ENCODE results near the gene MEIS2. TPM values are rescaled to one million over a fixed set of nuclear protein-coding genes. Genes with fewer than 3 reads are reported as not detected.
A peak's percentile ranks its signal among the peaks of the same experiment; 100 is the strongest.
"Not testable (repeated sequence)": the region's sequence is repeated elsewhere in the genome, so short reads cannot be mapped to it uniquely, and the experiment has no call there.

MEIS2 gene
- total and polyA plus RNA-seq, 2 donors (not counting 3 experiments of a cell fraction or from before 2014, with no cell fraction given), result 22.5 to 26.2 TPM

- CTCF ChIA-PET, result no interaction called here
- Histone ChIP-seq H3K79me2 (ENCODE audit: control insufficient read depth, insufficient read depth, low read length) (no peaks in the 10 kb centered on the region), H3K27me3 (ENCODE audit: control insufficient read depth in 2 of 2, insufficient read depth in 2 of 2, low read length in 2 of 2) (no peaks in the 10 kb centered on the region), H3K9me3 (replicated peaks; ENCODE audit: control insufficient read depth, insufficient read depth, low read length) (no peaks in the 10 kb centered on the region), H4K20me1 (replicated peaks; ENCODE audit: control insufficient read depth, extremely low read depth, insufficient read depth, low read length) (no peaks in the 10 kb centered on the region), H3K4me1 (ENCODE audit: control insufficient read depth, extremely low read depth, insufficient read depth, low read length) (no peaks in the 10 kb centered on the region), H2AFZ (ENCODE audit: low read depth, low read length) (no peak overlapping the region), H3K27ac (ENCODE audit: insufficient read depth, low read depth, low read length) (no peak overlapping the region), H3K4me2 (ENCODE audit: insufficient read depth, low read length) (no peak overlapping the region), H3K36me3 (ENCODE audit: control insufficient read depth in 2 of 2, extremely low read depth in 1 of 2, insufficient read depth in 2 of 2, low read length in 2 of 2) (no peaks in the 10 kb centered on the region), H3K9ac (replicated peaks; ENCODE audit: extremely low read depth, insufficient read depth, low read length) (no peak overlapping the region), H3K9me1 (replicated peaks; ENCODE audit: control insufficient read depth, extremely low read depth, insufficient read depth, low read length) (no peaks in the 10 kb centered on the region), H3K4me3 (replicated peaks in 1 of 3; ENCODE audit: insufficient read depth in 1 of 3, low read depth in 1 of 3, low read length in 3 of 3) (no peak overlapping the region)
- POLR2A ChIA-PET, result no interaction called here
- intact Hi-C loops (cut with micrococcal nuclease), result no loop called here
- no TSS peak for BruUV-seq (replicated peaks)
- TF ChIP-seq FOS (IDR thresholded peaks at IDR 0.05; ENCODE audit: borderline replicate concordance, insufficient read depth, low read length) (no peak), GATA2 (IDR thresholded peaks at IDR 0.05; ENCODE audit: insufficient read depth, insufficient read length, low read depth, low read length) (no peak), POLR2AphosphoS5 (IDR thresholded peaks at IDR 0.05; ENCODE audit: insufficient read depth, low read depth, low read length) (no peak), MYC (IDR thresholded peaks at IDR 0.05; ENCODE audit: low read depth, low read length) (no peak), MAX (IDR thresholded peaks at IDR 0.05; ENCODE audit: insufficient read depth, insufficient read length) (no peak), JUN (IDR thresholded peaks at IDR 0.05; ENCODE audit: borderline replicate concordance, insufficient read depth, insufficient read length, low read depth) (no peak)
- TF ChIP-seq, protein P1, sequence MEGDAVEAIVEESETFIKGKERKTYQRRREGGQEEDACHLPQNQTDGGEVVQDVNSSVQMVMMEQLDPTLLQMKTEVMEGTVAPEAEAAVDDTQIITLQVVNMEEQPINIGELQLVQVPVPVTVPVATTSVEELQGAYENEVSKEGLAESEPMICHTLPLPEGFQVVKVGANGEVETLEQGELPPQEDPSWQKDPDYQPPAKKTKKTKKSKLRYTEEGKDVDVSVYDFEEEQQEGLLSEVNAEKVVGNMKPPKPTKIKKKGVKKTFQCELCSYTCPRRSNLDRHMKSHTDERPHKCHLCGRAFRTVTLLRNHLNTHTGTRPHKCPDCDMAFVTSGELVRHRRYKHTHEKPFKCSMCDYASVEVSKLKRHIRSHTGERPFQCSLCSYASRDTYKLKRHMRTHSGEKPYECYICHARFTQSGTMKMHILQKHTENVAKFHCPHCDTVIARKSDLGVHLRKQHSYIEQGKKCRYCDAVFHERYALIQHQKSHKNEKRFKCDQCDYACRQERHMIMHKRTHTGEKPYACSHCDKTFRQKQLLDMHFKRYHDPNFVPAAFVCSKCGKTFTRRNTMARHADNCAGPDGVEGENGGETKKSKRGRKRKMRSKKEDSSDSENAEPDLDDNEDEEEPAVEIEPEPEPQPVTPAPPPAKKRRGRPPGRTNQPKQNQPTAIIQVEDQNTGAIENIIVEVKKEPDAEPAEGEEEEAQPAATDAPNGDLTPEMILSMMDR (IDR thresholded peaks at IDR 0.05; ENCODE audit: extremely low read depth in 1 of 2, insufficient read depth in 1 of 2, low read depth in 1 of 2, low read length in 2 of 2), result no peak
- FAIRE-seq (no peak), DNase-seq (ENCODE audit: low read depth, low spot score) (peak; percentile 11)
- dilution Hi-C loops (cut with MboI; ENCODE audit: extremely low pct_ligation_motif_present, low sequenced_read_pairs), result no loop called here
These were observed 117.9 kb downstream of the MEIS2 start for GRCh38 chr15:36982430-36982829.

DNA sequence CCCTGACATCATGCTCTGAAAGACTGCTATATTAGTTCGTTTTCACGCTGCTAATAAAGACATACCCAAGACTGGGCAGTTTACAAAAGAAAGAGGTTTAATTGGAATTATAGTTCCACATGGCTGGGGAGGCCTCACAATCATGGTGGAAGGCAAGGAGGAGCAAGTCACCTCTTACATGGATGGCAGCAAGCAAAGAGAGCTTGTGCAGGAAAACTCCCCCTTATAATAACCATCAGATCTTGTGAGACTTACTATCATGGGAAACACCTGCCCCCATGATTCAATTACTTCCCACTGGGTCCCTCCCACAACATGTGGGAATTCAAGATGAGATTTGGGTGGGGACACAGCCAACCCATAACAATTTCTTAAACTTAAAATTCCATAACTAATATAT lies 120.1 kb downstream of the MEIS2 start:
- H3K9me1 ChIP-seq (replicated peaks; ENCODE audit: control insufficient read depth, extremely low read depth, insufficient read depth, low read length); H3K4me1 ChIP-seq (ENCODE audit: control insufficient read depth, extremely low read depth, insufficient read depth, low read length); CTCF ChIA-PET; H3K9me3 ChIP-seq (replicated peaks; ENCODE audit: control insufficient read depth, insufficient read depth, low read length); FAIRE-seq; H3K79me2 ChIP-seq (ENCODE audit: control insufficient read depth, insufficient read depth, low read length); H3K4me3 ChIP-seq (replicated peaks in 1 of 3; ENCODE audit: insufficient read depth in 1 of 3, low read depth in 1 of 3, low read length in 3 of 3); H3K27me3 ChIP-seq (ENCODE audit: control insufficient read depth in 2 of 2, insufficient read depth in 2 of 2, low read length in 2 of 2); H3K36me3 ChIP-seq (ENCODE audit: control insufficient read depth in 2 of 2, extremely low read depth in 1 of 2, insufficient read depth in 2 of 2, low read length in 2 of 2); BruUV-seq (replicated peaks); H4K20me1 ChIP-seq (replicated peaks; ENCODE audit: control insufficient read depth, extremely low read depth, insufficient read depth, low read length); H3K27ac ChIP-seq (ENCODE audit: insufficient read depth, low read depth, low read length); H2AFZ ChIP-seq (ENCODE audit: low read depth, low read length); POLR2A ChIA-PET; DNase-seq (ENCODE audit: low read depth, low spot score); dilution Hi-C loops (cut with MboI; ENCODE audit: extremely low pct_ligation_motif_present, low sequenced_read_pairs); H3K9ac ChIP-seq (replicated peaks; ENCODE audit: extremely low read depth, insufficient read depth, low read length); intact Hi-C loops (cut with micrococcal nuclease); H3K4me2 ChIP-seq (ENCODE audit: insufficient read depth, low read length): not testable (repeated sequence)
